Activated CD8-positive, alpha-beta memory T cell treated with anti-CD3 and anti-CD28 coated beads, Interleukin-2, amount 50 U/mL, for 24 hours (primary cell): ENCODE data around the gene FGF14.

Source experiments
- DNase-seq: peaks from one replicate; pipeline ENCODE4 v3.0.0-alpha.2; 2020; ENCODE audit errors: extremely low read depth

FGF14 gene

GRCh38 chr13:101728021-101728420 is 673.8 kb downstream of the FGF14 start:
- DNase-seq, result no peak

GRCh38 chr13:101727118-101727517 is 674.7 kb downstream of the FGF14 start:
- DNase-seq, result no peak

GRCh38 chr13:101726681-101727080 is 675.2 kb downstream of the FGF14 start:
- no peak for DNase-seq

- DNase-seq, result no peak
Observed at GRCh38 chr13:101718496-101718895, 683.4 kb downstream of the FGF14 start.

- no peak for DNase-seq
Observed at GRCh38 chr13:101717353-101717752, 684.5 kb downstream of the FGF14 start.

GRCh38 chr13:101714195-101714594 is 687.7 kb downstream of the FGF14 start:
- no peak for DNase-seq

- no peak for DNase-seq
Observed at GRCh38 chr13:101712026-101712348, 689.9 kb downstream of the FGF14 start.

- no peak for DNase-seq
Observed at GRCh38 chr13:101711307-101712025, 690.4 kb downstream of the FGF14 start.

GRCh38 chr13:101709952-101710351 is 691.9 kb downstream of the FGF14 start:
- DNase-seq, result no peak

GRCh38 chr13:101708115-101708514 is 693.7 kb downstream of the FGF14 start:
- DNase-seq, result no peak

GRCh38 chr13:101707659-101708058 is 694.2 kb downstream of the FGF14 start:
- DNase-seq, result no peak

GRCh38 chr13:101706651-101707050 is 695.2 kb downstream of the FGF14 start:
- DNase-seq, result no peak

- no peak for DNase-seq
Observed at GRCh38 chr13:101703838-101704237, 698.0 kb downstream of the FGF14 start.

- DNase-seq, result no peak
Observed at GRCh38 chr13:101703081-101703480, 698.8 kb downstream of the FGF14 start.

GRCh38 chr13:101700598-101700997 is 701.2 kb downstream of the FGF14 start:
- DNase-seq, result no peak

- no peak for DNase-seq
Observed at GRCh38 chr13:101698400-101698799, 703.4 kb downstream of the FGF14 start.

- no peak for DNase-seq
Observed at GRCh38 chr13:101697745-101698144, 704.1 kb downstream of the FGF14 start.

GRCh38 chr13:101695870-101696516 is 705.9 kb downstream of the FGF14 start:
- DNase-seq, result no peak

GRCh38 chr13:101691341-101691860 is 710.4 kb downstream of the FGF14 start:
- DNase-seq, result no peak

GRCh38 chr13:101690871-101691270 is 711.0 kb downstream of the FGF14 start:
- no peak for DNase-seq

GRCh38 chr13:101686003-101686402 is 715.8 kb downstream of the FGF14 start:
- no peak for DNase-seq

GRCh38 chr13:101681834-101682233 is 720.0 kb downstream of the FGF14 start:
- DNase-seq, result no peak

- DNase-seq, result no peak
Observed at GRCh38 chr13:101673360-101674105, 728.3 kb downstream of the FGF14 start.
